Measurements from ENCODE around the gene SMARCD2. TPM values are rescaled to one million over a fixed set of nuclear protein-coding genes. Genes with fewer than 3 reads are reported as not detected.

Gene SMARCD2
- total RNA-seq, 6 experiments from 2014 or later, result 45.9 to 53.5 (median 48.7) TPM

DNA sequence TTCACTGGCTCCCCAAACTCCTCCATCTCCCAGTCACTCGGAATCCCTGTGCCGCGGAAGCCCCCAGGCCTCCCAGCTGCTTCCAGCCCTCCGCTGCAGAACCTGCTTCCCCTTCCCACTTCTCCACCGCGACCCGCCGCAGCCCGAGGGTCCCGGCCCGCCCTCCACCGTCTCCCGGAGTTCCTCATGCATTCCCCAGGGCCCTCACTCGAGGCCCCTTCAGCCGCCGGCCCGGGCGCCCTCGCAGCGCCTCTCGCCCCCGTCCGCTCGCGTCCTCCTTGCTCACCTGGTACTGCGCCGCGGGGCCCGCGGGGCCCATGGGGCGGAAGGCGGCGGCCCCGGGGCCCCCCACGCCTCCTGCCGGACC lies 329 bp downstream of the SMARCD2 start:
- TF ChIP-seq, protein P1, sequence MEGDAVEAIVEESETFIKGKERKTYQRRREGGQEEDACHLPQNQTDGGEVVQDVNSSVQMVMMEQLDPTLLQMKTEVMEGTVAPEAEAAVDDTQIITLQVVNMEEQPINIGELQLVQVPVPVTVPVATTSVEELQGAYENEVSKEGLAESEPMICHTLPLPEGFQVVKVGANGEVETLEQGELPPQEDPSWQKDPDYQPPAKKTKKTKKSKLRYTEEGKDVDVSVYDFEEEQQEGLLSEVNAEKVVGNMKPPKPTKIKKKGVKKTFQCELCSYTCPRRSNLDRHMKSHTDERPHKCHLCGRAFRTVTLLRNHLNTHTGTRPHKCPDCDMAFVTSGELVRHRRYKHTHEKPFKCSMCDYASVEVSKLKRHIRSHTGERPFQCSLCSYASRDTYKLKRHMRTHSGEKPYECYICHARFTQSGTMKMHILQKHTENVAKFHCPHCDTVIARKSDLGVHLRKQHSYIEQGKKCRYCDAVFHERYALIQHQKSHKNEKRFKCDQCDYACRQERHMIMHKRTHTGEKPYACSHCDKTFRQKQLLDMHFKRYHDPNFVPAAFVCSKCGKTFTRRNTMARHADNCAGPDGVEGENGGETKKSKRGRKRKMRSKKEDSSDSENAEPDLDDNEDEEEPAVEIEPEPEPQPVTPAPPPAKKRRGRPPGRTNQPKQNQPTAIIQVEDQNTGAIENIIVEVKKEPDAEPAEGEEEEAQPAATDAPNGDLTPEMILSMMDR (IDR thresholded peaks at IDR 0.05), result no peak
- H3K9me3 Mint-ChIP-seq, result no peaks in the 10 kb centered on the region
- H3K27me3 Mint-ChIP-seq (ENCODE audit: insufficient read depth), result no peaks in the 10 kb centered on the region; the same call in 1 of the 2 replicates
- H3K4me3 Mint-ChIP-seq, result peak overlapping the region; percentile 98
- H3K36me3 Mint-ChIP-seq (ENCODE audit: low read depth), result no peaks in the 10 kb centered on the region
- DNase-seq, result no peak
- peaks cover 36% of the 10 kb centered on the region for H3K4me1 Mint-ChIP-seq (ENCODE audit: low read depth)
- peak overlapping the region; percentile 92 for H3K27ac Mint-ChIP-seq

DNA sequence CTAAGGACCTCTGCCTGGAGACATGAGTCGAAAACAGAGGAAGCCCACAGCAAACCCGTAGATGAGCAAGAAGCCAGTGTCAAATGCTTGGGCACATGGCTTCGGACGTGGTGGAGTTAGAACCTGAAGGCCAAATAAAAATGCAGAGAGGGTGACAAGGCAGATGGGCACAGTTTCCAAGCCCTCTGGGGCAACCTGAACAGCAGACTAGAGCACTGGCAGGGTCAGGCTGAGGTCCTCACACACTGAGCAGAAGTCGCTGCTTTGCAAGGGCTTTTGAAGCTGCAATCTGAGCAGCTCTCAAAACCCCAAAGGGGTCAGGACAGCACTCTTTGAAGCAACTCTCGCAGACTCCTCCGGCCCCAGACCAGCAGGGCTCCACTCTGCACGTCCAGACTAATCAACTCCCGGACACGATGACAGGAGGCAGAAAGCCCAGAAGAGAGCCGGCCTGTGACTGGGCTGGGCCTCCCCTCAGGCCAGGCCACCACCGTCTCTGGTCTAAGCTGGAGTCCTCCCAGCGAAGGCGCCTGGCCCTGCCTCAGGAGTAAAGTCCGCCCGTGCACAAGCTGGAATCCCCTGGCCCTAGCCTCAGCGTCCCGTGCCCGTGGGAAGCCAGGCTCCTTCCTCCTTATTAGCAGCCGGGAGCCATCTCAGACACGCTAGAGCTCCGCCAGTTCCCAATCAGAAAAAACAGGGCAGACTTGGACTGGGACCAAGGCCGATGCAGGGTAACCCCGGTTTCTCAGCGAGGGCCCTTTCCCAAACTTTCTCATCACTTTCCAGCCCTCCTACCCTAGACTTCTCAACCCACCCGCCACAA lies 924 bp downstream of the SMARCD2 start:
- Mint-ChIP-seq H3K4me3 (peak overlapping the region; percentile 98), H3K4me1 (ENCODE audit: low read depth) (peaks cover 36% of the 10 kb centered on the region)
- peak; percentile 52 for DNase-seq

DNA sequence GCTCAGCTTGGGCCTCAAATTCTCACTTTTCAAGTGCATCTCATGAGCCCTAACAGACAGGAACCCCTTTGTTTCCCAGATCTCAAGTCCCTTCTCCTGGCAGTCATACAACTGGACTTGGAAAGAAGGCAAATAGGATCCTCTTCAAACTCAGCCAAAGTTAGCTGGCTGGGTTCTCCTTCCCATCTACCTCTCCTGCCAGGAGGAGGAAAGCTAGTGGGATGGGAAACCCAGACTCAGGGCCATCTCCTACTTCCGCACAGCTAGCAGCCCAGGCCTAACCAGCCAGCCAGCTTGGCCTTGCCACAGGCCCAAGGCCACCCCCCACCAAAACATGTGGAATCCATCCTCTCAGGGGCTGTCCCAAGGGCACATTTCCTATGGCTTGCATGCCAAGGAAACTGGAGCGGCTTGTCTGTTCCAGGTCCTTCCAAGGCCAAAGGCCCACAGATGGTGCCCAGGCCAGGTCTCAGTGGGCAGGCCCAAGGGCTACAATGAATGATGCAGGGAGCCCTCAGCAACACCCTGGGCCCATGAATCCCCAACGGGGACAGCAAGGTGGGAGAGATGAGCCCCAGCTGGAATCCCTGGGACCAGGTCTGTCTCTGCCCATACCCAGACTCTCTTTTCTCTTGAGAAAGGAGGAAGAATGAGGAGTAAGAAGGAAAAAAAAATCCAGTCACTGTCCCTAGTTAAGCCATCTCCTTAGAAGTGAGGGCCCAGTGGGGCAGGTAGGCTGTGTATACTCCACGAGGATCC lies 1.7 kb downstream of the SMARCD2 start:
- TF ChIP-seq, protein P1 (IDR thresholded peaks at IDR 0.05), result no peak
- Mint-ChIP-seq H3K27me3 (ENCODE audit: insufficient read depth) (no peaks in the 10 kb centered on the region; the same call in 1 of the 2 replicates), H3K36me3 (ENCODE audit: low read depth) (no peaks in the 10 kb centered on the region), H3K4me3 (peak overlapping the region; percentile 98), H3K9me3 (no peaks in the 10 kb centered on the region), H3K27ac (peak overlapping the region; percentile 92), H3K4me1 (ENCODE audit: low read depth) (peaks cover 36% of the 10 kb centered on the region)
- no peak for DNase-seq

More for the DNA sequence above, 924 bp downstream of the SMARCD2 start:
- H3K27me3 Mint-ChIP-seq (ENCODE audit: insufficient read depth), result no peaks in the 10 kb centered on the region; the same call in 1 of the 2 replicates
- peak overlapping the region; percentile 92 for H3K27ac Mint-ChIP-seq
- TF ChIP-seq, protein P1 (IDR thresholded peaks at IDR 0.05), result no peak
- H3K9me3 Mint-ChIP-seq, result no peaks in the 10 kb centered on the region
- no peaks in the 10 kb centered on the region for H3K36me3 Mint-ChIP-seq (ENCODE audit: low read depth)

DNA sequence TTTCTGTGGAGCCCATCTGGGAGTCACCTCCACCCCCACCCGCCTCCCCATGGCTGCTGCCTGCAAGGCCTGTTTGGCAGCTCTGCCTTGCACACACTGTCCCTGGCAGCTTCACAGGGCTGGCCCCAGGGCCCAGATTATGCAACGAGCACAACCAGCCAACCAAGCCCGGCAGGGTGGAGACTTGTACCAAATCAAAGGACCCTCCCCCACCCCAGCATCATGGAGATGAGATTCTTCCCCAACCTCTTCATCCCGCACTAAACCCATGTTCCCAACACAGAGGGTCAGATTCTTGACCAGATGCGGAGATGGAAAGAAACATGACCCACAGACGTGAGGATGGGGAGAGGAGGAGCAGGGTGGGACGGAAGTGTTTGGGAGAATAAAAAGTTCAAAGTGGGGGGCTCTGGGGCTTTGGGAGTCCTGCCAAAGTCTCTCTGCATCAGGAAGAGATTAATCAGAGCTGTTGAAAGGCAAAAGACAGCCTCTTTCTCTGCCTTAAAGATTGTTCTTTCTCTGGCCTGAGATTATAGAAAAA lies 3.8 kb downstream of the SMARCD2 start:
- Mint-ChIP-seq H3K27ac (peak overlapping the region; percentile 21; the same call in 1 of the 2 replicates), H3K27me3 (ENCODE audit: insufficient read depth) (peaks cover 2% of the 10 kb centered on the region; the same call in 1 of the 2 replicates), H3K4me3 (no peak overlapping the region), H3K9me3 (no peaks in the 10 kb centered on the region), H3K4me1 (ENCODE audit: low read depth) (peaks cover 37% of the 10 kb centered on the region), H3K36me3 (ENCODE audit: low read depth) (no peaks in the 10 kb centered on the region; the same call in 1 of the 2 replicates)
- DNase-seq, result peak; percentile 33
- TF ChIP-seq, protein P1 (IDR thresholded peaks at IDR 0.05), result no peak

DNA sequence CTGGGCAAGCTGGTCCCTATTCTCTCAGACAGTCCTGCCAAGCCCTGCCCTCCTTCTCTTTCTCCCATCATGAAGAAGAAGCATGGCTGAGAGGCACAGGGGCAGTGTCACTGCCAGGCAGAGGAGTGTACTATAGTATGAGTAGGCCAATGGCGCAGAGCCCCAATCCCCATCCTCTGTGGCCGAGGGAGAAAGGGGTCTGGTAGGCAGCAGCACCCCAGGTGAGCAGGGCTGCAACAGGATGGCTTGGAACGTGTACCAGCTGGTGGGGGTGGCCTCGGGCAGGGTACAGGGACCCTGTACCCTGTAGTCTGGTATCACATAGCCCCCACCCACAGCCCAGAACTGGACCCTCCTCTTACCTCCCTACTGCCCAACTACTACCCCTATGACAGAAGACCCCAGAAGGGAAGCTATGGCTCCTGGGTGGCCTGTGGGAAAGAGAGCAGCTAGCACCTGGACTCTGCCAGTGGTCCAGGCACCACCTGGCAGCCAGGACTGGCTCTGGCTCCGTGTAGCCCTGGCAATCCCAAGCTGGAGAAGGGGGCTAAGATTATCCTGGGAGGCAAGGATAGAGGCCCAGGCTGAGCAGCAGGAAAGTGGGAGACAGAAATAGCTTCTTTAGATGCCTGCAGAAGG lies 4.4 kb downstream of the SMARCD2 start:
- H3K27me3 Mint-ChIP-seq (ENCODE audit: insufficient read depth), result peaks cover 2% of the 10 kb centered on the region; the same call in 1 of the 2 replicates
- no peak for DNase-seq
- TF ChIP-seq, protein P1 (IDR thresholded peaks at IDR 0.05), result no peak
- H3K36me3 Mint-ChIP-seq (ENCODE audit: low read depth), result no peaks in the 10 kb centered on the region; the same call in 1 of the 2 replicates
- H3K9me3 Mint-ChIP-seq, result no peaks in the 10 kb centered on the region
- peaks cover 33% of the 10 kb centered on the region for H3K4me1 Mint-ChIP-seq (ENCODE audit: low read depth)
- H3K4me3 Mint-ChIP-seq, result no peak overlapping the region
- no peak overlapping the region for H3K27ac Mint-ChIP-seq
